Gastroesophageal sphincter (tissue), 4 donors: Measurements from ENCODE around the gene PCK2. TPM values are rescaled to one million over a fixed set of nuclear protein-coding genes. Genes with fewer than 3 reads are reported as not detected.

Experiments
- ATAC-seq: fragments of 150-250 bp; one replicate; pipeline ENCODE4 v1.9.1; 2016; ENCODE audit warnings: mild to moderate bottlenecking, moderate library complexity
- H3K27ac ChIP-seq, 4 donors: fragments of 200-600 bp; sonication (generic) in 3 of 4; 1 replicate in 3 of 4; 2 replicates in 1 of 4; pipeline ENCODE4 v1.5.1; 2016 to 2019
- H3K27me3 ChIP-seq: fragments of 200-600 bp; sonication (generic); one replicate; pipeline ENCODE4 v1.5.1; 2019
- H3K36me3 ChIP-seq, 2 donors: fragments of 200-600 bp; sonication (generic); one replicate each; pipeline ENCODE4 v1.5.1; 2019; ENCODE audit warnings: control low read depth in 1 of 2
- H3K4me1 ChIP-seq, 3 donors: fragments of 200-600 bp; sonication (generic); 1 replicate in 2 of 3; 2 replicates in 1 of 3; pipeline ENCODE4 v1.5.1; 2016 to 2019; ENCODE audit warnings: control low read depth in 2 of 3
- H3K4me3 ChIP-seq, 2 donors: fragments of 200-600 bp; sonication (generic); one replicate each; pipeline ENCODE4 v1.5.1; 2019; ENCODE audit warnings: mild to moderate bottlenecking in 1 of 2, moderate library complexity in 1 of 2
- H3K9me3 ChIP-seq, 3 donors: fragments of 200-600 bp; sonication (generic); one replicate each; pipeline ENCODE4 v1.5.1; 2017 to 2019; ENCODE audit warnings: control low read depth in 2 of 3
- EP300 ChIP-seq: sonication (generic); formaldehyde crosslinking; IDR thresholded peaks from one replicate; pipeline ENCODE4 v1.6.1; 2017; ENCODE audit warnings: antibody characterized with exemption, mild to moderate bottlenecking
- POLR2A ChIP-seq, 2 donors: fragments of 450-650 bp; IDR thresholded peaks; one replicate each; pipeline ENCODE4 v1.6.1; 2017; ENCODE audit warnings: antibody characterized with exemption in 2 of 2, mild to moderate bottlenecking in 2 of 2, moderate library complexity in 1 of 2
- POLR2AphosphoS5 ChIP-seq: sonication (generic); formaldehyde crosslinking; IDR thresholded peaks from one replicate; pipeline ENCODE4 v1.6.1; 2017; ENCODE audit warnings: antibody characterized with exemption
- WGBS, 2 donors: methylation state at CpG; one replicate each; pipeline ENCODE4 v1.1.5; 2018; ENCODE audit warnings: low coverage in 1 of 2; 5-methylcytosine and 5-hydroxymethylcytosine counted together
- total RNA-seq, 4 donors: library from RNA; depleted of rRNA; stranded (reverse); fragments of >200 nt; gene quantifications; one replicate each; pipeline ENCODE4 v1.1.0, GENCODE V29; 2016
- TF ChIP-seq, protein P1 (sequence below), 4 experiments: fragments of 200-600 bp in 2 of 4; fragments of 450-650 bp in 2 of 4; sonication (generic) in 1 of 4; IDR thresholded peaks; one replicate each; pipeline ENCODE4 v1.5.1; 2017 to 2019; ENCODE audit warnings: antibody characterized with exemption in 4 of 4, mild to moderate bottlenecking in 2 of 4, moderate library complexity in 2 of 4

The PCK2 gene
- total RNA-seq, 4 donors from 2014 or later: 9.2 to 14.9 (median 11.6) TPM

DNA sequence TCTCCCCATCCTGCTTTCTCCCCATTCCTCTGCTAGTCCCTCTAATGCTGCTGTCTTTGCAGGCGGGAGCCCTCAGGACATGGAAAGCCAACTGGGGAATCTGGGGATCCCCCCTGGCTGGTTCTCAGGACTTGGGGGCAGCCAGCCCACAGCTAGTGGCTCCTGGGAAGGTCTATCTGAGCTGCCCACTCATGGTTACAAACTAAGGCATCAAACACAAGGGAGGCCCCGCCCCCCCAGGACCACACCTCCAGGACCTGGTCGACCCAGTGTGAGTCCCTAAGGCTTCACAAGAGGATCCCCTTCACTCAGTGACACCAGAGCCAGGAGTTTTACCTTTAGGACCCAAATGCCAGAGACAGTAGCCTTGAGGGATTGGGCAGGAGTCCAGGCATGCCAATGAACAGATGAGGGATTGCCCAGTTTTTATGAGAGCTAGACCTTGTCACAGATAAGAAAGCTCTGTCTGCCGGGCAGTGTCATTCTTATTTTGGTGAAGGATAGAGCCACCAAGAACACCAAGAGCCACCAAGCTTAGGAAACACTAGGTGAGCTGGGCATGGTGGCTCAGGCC is 30.8 kb upstream of the PCK2 start:
- Histone ChIP-seq H3K9me3 (no peaks in the 10 kb centered on the region), H3K4me1 (peaks cover 0 to 4% (median 0%) of the 10 kb centered on the region in 3 donors), H3K36me3 (no peaks in the 10 kb centered on the region), H3K27ac (no peak overlapping the region), H3K27me3 (no peaks in the 10 kb centered on the region), H3K4me3 (no peak overlapping the region)
- no peak for TF ChIP-seq POLR2AphosphoS5
- WGBS, 2 donors: 69 to 100% methylated on average over 1 to 3 of the region's 4 CpGs
- no peak for ATAC-seq

DNA sequence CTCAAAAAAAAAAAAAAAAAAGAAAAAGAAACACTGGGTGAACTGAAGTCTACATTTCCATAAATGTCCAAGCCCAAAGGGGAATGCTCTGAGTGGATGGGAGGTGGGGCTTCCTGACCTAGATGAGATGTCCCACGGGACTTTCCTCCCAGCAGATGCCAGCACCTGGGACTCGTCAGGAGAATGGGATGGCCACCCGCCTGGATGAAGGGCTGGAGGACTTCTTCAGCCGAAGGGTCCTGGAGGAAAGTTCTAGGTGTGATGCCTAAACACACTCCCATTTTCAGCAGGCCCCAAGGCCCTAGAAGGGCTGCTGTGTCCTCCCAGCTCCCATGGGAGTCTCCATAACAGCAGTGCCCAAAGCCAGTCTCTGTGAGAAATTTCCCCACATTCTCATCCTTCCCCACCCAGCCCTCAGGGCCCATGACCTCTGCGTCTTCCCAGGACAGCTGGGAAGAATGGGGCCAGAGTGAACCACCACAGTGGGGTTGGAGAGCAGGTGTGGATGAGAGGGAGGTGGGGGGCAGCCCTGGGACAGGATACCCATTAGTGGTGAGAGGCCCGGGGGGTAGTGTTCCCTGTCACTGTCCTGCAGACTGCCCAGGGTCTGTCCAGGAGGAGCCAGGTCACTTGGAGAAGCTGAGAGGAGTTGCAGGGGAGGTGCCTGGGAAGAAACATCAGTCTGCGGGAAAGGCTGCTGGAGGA is 29.9 kb upstream of the PCK2 start:
- Histone ChIP-seq H3K27ac (no peak overlapping the region), H3K4me3 (no peak overlapping the region), H3K9me3 (no peaks in the 10 kb centered on the region), H3K27me3 (no peaks in the 10 kb centered on the region), H3K4me1 (no peaks in the 10 kb centered on the region), H3K36me3 (no peaks in the 10 kb centered on the region)
- no peak for ATAC-seq
- 64 to 100% methylated on average over 1 to 2 of the region's 7 CpGs for WGBS, 2 donors
- TF ChIP-seq POLR2A (IDR thresholded peaks at IDR 0.05) (no peak), POLR2AphosphoS5 (no peak), EP300 (no peak)
- TF ChIP-seq, protein P1, sequence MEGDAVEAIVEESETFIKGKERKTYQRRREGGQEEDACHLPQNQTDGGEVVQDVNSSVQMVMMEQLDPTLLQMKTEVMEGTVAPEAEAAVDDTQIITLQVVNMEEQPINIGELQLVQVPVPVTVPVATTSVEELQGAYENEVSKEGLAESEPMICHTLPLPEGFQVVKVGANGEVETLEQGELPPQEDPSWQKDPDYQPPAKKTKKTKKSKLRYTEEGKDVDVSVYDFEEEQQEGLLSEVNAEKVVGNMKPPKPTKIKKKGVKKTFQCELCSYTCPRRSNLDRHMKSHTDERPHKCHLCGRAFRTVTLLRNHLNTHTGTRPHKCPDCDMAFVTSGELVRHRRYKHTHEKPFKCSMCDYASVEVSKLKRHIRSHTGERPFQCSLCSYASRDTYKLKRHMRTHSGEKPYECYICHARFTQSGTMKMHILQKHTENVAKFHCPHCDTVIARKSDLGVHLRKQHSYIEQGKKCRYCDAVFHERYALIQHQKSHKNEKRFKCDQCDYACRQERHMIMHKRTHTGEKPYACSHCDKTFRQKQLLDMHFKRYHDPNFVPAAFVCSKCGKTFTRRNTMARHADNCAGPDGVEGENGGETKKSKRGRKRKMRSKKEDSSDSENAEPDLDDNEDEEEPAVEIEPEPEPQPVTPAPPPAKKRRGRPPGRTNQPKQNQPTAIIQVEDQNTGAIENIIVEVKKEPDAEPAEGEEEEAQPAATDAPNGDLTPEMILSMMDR (IDR thresholded peaks at IDR 0.05): no peak

DNA sequence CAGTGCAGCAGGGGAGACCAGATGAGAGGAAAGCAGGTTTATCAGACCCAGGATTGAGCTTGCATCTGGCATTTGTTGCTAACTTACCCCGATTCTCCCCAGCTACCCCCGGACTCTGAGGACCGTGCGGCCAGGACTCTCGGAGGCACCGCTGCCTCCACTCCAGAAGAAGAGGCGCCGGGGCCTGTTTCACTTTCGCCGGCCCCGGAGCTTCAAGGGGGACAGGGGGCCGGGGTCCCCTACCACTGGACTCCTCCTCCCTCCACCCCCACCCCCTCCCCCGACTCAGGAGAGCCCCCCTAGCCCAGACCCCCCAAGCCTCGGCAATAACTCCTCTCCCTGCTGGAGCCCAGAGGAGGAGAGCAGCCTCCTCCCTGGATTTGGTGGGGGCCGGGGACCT is 29.3 kb upstream of the PCK2 start:
- WGBS, 2 donors: no CpG with 5 or more reads among the region's 15 CpGs
- TF ChIP-seq EP300: no peak
- TF ChIP-seq, protein P1 (IDR thresholded peaks at IDR 0.05): no peak
- TF ChIP-seq POLR2A (IDR thresholded peaks at IDR 0.05): no peak
- H3K36me3 ChIP-seq: no peaks in the 10 kb centered on the region
- H3K9me3 ChIP-seq: no peaks in the 10 kb centered on the region
- H3K4me3 ChIP-seq: no peak overlapping the region
- no peaks in the 10 kb centered on the region for H3K27me3 ChIP-seq
- no peak for ATAC-seq
- H3K4me1 ChIP-seq: no peaks in the 10 kb centered on the region
- H3K27ac ChIP-seq: no peak overlapping the region

DNA sequence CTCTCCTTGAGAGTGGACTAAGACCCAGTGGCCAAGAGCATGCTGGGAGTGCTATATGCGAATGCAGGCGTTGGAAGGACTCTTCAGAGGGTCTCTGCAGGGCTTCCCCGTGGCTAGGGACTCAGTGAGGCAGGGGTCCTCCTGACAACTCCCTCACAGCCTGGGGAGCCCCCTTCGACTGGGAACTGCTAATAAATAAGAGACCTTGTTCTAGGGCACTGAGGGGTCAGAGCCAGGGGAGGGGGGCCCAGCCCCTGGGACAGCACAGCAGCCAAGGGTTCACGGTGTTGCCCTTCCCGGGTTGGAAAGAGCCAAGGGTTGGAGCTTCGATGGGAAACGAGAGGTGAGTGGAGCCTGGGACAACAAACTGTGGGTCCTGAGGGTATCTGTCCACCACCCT is 28.7 kb upstream of the PCK2 start:
- Histone ChIP-seq H3K9me3 (no peaks in the 10 kb centered on the region), H3K27me3 (no peaks in the 10 kb centered on the region), H3K4me1 (no peaks in the 10 kb centered on the region), H3K36me3 (no peaks in the 10 kb centered on the region), H3K4me3 (no peak overlapping the region), H3K27ac (no peak overlapping the region)
- 59 to 78% methylated on average over 4 to 5 of the region's 8 CpGs for WGBS, 2 donors
- TF ChIP-seq, protein P1 (IDR thresholded peaks at IDR 0.05): no peak
- TF ChIP-seq POLR2AphosphoS5: no peak
- TF ChIP-seq EP300: no peak
- no peak for TF ChIP-seq POLR2A (IDR thresholded peaks at IDR 0.05)
- no peak for ATAC-seq

DNA sequence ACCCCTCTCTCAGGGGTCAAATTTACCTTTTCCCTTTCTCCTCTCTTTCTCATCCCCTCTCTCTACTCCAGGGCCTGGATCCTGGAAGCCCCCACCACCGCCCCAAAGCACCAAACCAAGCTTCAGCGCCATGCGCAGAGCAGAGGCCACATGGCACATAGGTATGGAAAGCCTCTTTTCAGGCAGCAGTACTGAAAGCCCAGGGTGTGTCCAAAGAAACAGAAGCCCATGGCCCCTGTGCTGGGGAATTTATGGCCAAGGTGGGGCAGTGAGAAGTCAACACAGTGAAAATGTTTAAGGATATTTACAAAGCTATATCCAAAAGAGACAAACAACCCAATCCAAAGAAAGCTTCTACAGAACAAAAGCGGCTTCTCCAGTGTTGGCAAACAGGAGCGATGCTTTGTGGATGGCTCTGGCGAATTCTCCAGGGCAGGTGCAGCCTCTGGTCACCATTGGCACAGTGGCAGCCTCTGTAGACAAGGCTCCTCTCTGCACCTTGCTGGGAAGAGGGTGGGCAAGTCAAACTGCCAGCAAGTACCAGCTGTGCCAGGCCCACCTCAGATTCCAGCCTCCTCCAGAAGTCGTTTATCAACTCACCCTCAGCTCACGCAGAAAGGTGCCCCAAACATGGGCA is 27.5 kb upstream of the PCK2 start:
- 90% methylated on average over 5 of the region's 8 CpGs; no CpG with 5 or more reads in 1 of the 2 donors for WGBS, 2 donors
- Histone ChIP-seq H3K27me3 (peaks cover 7% of the 10 kb centered on the region), H3K36me3 (no peaks in the 10 kb centered on the region), H3K9me3 (no peaks in the 10 kb centered on the region), H3K4me1 (peaks cover 0 to 5% (median 0%) of the 10 kb centered on the region in 3 donors), H3K4me3 (no peak overlapping the region), H3K27ac (no peak overlapping the region)
- ATAC-seq: no peak
- TF ChIP-seq POLR2AphosphoS5 (no peak), POLR2A (IDR thresholded peaks at IDR 0.05) (no peak), EP300 (no peak)
- TF ChIP-seq, protein P1 (IDR thresholded peaks at IDR 0.05): no peak
